B cell (primary cell): ENCODE data around the gene SH3D19. TPM values are rescaled to one million over a fixed set of nuclear protein-coding genes. Genes with fewer than 3 reads are reported as not detected.

ENCODE experiments used
- ATAC-seq: fragments of 200-7000 bp; cut with Tn5 transposase; one replicate; pipeline ENCODE4 v1.10.0; 2021; ENCODE audit warnings: low read depth, mild to moderate bottlenecking, moderate number of reproducible peaks, moderate library complexity
- CTCF ChIA-PET: fragments of 350-600 bp; sonication (Branson Sonifier 250); formaldehyde crosslinking; loops from one replicate; lab custom pipeline; 2021; ENCODE audit warnings: antibody characterized with exemption, inconsistent platforms; lab: Charles Lee
- POLR2A ChIA-PET: fragments of 350-600 bp; sonication (Branson Sonifier 250); formaldehyde crosslinking; loops from one replicate; lab custom pipeline; 2021; ENCODE audit warnings: antibody characterized with exemption; lab: Charles Lee
- DNase-seq: peaks from one replicate; pipeline ENCODE4 v3.0.0; 2013
- H2AFZ ChIP-seq: 2 replicates; pipeline ENCODE4 v1.6.1; 2012; ENCODE audit warnings: mild to moderate bottlenecking, low read depth, low read length; ENCODE audit not compliant: insufficient read depth, poor library complexity, severe bottlenecking
- H3K27ac ChIP-seq, 2 donors: 1 replicate in 1 of 2; 2 replicates in 1 of 2; pipeline ENCODE4 v1.5.1; 2012 to 2013; ENCODE audit warnings: low read length in 2 of 2, mild to moderate bottlenecking in 2 of 2, moderate library complexity in 1 of 2
- H3K27me3 ChIP-seq, 4 experiments: fragments of 200-600 bp in 1 of 4; sonication (generic) in 1 of 4; replicated peaks in 1 of 4; 1 replicate in 2 of 4; 2 replicates in 2 of 4; pipeline versions ENCODE4 v1.6.1 to v1.7.0; 2013 to 2016; ENCODE audit warnings: low read length in 3 of 4, mild to moderate bottlenecking in 2 of 4, mixed read lengths in 1 of 4, moderate library complexity in 1 of 4; ENCODE audit not compliant: insufficient read depth in 4 of 4, control insufficient read depth in 3 of 4; ENCODE audit errors: control extremely low read depth in 1 of 4
- H3K36me3 ChIP-seq, 2 experiments: replicated peaks in 1 of 2; 1 replicate in 1 of 2; 2 replicates in 1 of 2; pipeline versions ENCODE4 v1.6.1 to v1.7.1; 2013; ENCODE audit warnings: low read length in 1 of 2; ENCODE audit not compliant: insufficient read depth in 2 of 2, control insufficient read depth in 1 of 2; ENCODE audit errors: control extremely low read depth in 1 of 2, extremely low read depth in 1 of 2
- H3K4me1 ChIP-seq, 2 donors: fragments of 200-600 bp in 1 of 2; sonication (generic) in 1 of 2; 1 replicate in 1 of 2; 2 replicates in 1 of 2; pipeline versions ENCODE4 v1.5.1 to v1.6.1; 2013 to 2017; ENCODE audit warnings: low read length in 2 of 2; ENCODE audit not compliant: control insufficient read depth in 2 of 2, insufficient read depth in 2 of 2
- H3K4me2 ChIP-seq: replicated peaks from 2 replicates; pipeline ENCODE3; 2012; ENCODE audit warnings: mild to moderate bottlenecking, low read depth, low read length; ENCODE audit not compliant: poor library complexity, severe bottlenecking
- H3K4me3 ChIP-seq, 5 experiments: fragments of 200-600 bp in 1 of 5; sonication (generic) in 1 of 5; 1 replicate in 3 of 5; 2 replicates in 2 of 5; pipeline versions ENCODE4 v1.5.1 to v1.7.0; 2011 to 2016; ENCODE audit warnings: low read length in 4 of 5, mild to moderate bottlenecking in 4 of 5, low read depth in 2 of 5, control low read depth in 1 of 5, moderate library complexity in 1 of 5; ENCODE audit not compliant: insufficient read depth in 1 of 5; ENCODE audit errors: control extremely low read depth in 1 of 5, extremely low read depth in 1 of 5
- H3K79me2 ChIP-seq: fragments of 200-600 bp; sonication (generic); one replicate; pipeline ENCODE4 v1.6.0; 2016; ENCODE audit warnings: low read length; ENCODE audit not compliant: control insufficient read depth, insufficient read depth
- H3K9ac ChIP-seq: fragments of 200-600 bp; sonication (generic); 2 replicates; pipeline ENCODE4 v1.6.1; 2017; ENCODE audit warnings: mild to moderate bottlenecking, low read length, moderate library complexity
- H3K9me3 ChIP-seq, 3 donors: one replicate each; pipeline versions ENCODE4 v1.6.1 to v1.7.1; 2013; ENCODE audit warnings: low read length in 2 of 3; ENCODE audit not compliant: control insufficient read depth in 2 of 3, insufficient read depth in 1 of 3; ENCODE audit errors: control extremely low read depth in 1 of 3
- H4K20me1 ChIP-seq: 2 replicates; pipeline ENCODE4 v1.6.0; 2012; ENCODE audit warnings: mild to moderate bottlenecking, low read length; ENCODE audit not compliant: insufficient read depth, control insufficient read depth, poor library complexity, severe bottlenecking
- H3K27ac Mint-ChIP-seq: one replicate; pipeline ENCODE4 v1.8.0; 2021; ENCODE audit warnings: mixed read lengths
- H3K27me3 Mint-ChIP-seq: one replicate; pipeline ENCODE4 v1.8.0; 2021; ENCODE audit warnings: mixed read lengths
- H3K4me1 Mint-ChIP-seq: one replicate; pipeline ENCODE4 v1.8.0; 2021; ENCODE audit warnings: mixed read lengths
- H3K4me3 Mint-ChIP-seq: one replicate; pipeline ENCODE4 v1.8.0; 2021; ENCODE audit warnings: mixed read lengths
- H3K9me3 Mint-ChIP-seq: one replicate; pipeline ENCODE4 v1.8.0; 2022; ENCODE audit warnings: mixed read lengths; ENCODE audit not compliant: insufficient read depth
- CTCF ChIP-seq: fragments of 200-600 bp; IDR thresholded peaks from one replicate; pipeline ENCODE4 v1.8.0; 2022; ENCODE audit warnings: antibody characterized with exemption, mild to moderate bottlenecking
- EZH2 ChIP-seq: IDR thresholded peaks from 2 replicates; pipeline ENCODE4 v1.6.1; 2012; ENCODE audit warnings: borderline replicate concordance, low read depth, mild to moderate bottlenecking, moderate library complexity, low read length; ENCODE audit not compliant: insufficient read depth, poor library complexity, severe bottlenecking
- WGBS: methylation state at CpG from one replicate; pipeline ENCODE4 v1.1.5; 2013; ENCODE audit warnings: missing lambda C conversion rate; ENCODE audit not compliant: insufficient coverage; 5-methylcytosine and 5-hydroxymethylcytosine counted together
- intact Hi-C: fragments of 100-400 bp; cut with micrococcal nuclease; formaldehyde crosslinking; loops from one replicate; pipeline ENCODE4 v1.10.0; 2022
- polyA plus RNA-seq: library from polyadenylated mRNA; depleted of rRNA; stranded (reverse); fragments of >200 nt; gene quantifications from 2 replicates; pipeline ENCODE4 v1.2.3, GENCODE V29; 2012
- total RNA-seq, 2 donors: library from RNA; stranded (reverse); fragments of 120-200 nt in 1 of 2; gene quantifications; 1 replicate in 1 of 2; 2 replicates in 1 of 2; pipeline versions ENCODE4 v1.2.3 to v1.2.4, GENCODE V29; 2013 to 2022

SH3D19 gene
- total and polyA plus RNA-seq, 2 donors (not counting 1 experiment from before 2014, with no cell fraction given), result 0.01 TPM; not detected in 1

DNA sequence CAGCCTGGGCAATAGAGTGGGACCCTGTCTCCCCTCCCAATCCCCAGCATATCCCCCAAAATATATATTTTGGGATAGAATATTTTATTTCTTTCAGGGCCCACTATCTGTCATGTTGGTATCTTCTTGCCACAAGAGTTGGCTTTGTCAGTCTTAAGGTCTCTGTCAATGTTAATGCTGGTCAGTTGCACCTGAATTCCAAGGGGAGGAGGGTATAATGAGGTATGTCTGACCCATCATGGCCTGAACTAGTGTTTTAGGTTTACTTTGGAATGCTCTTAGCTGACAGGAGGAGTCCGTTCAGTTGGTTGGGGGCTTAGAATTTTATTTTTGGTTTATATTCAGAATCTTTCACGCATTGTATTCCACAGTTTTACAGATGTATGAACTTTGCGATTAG, 232.2 kb downstream of the SH3D19 start:
- no peak for TF ChIP-seq CTCF
- no peak for TF ChIP-seq EZH2
- Histone ChIP-seq H2AFZ (no peak overlapping the region), H3K9ac (no peak overlapping the region), H3K4me1 (peaks cover 4 to 7% of the 10 kb centered on the region in 2 donors), H4K20me1 (no peaks in the 10 kb centered on the region), H3K9me3 (no peaks in the 10 kb centered on the region), H3K4me2 (no peak overlapping the region), H3K27me3 (no peaks in the 10 kb centered on the region), H3K27ac (no peak overlapping the region), H3K4me3 (no peak overlapping the region), H3K36me3 (no peaks in the 10 kb centered on the region), H3K79me2 (no peaks in the 10 kb centered on the region)
- Mint-ChIP-seq H3K4me1 (peaks cover 5% of the 10 kb centered on the region), H3K9me3 (no peaks in the 10 kb centered on the region), H3K4me3 (no peak overlapping the region), H3K27me3 (peaks cover 9% of the 10 kb centered on the region), H3K27ac (no peak overlapping the region)
- DNase-seq (no peak), ATAC-seq (no peak)
- intact Hi-C loops, result loop anchor here (10.0 kb wide), 1 partner anchor 1058 kb away; no protein-coding TSS in a partner anchor
- WGBS, result 100% methylated on average over 1 of the region's 3 CpGs
- ChIA-PET CTCF (no interaction called here), POLR2A (no interaction called here)

DNA sequence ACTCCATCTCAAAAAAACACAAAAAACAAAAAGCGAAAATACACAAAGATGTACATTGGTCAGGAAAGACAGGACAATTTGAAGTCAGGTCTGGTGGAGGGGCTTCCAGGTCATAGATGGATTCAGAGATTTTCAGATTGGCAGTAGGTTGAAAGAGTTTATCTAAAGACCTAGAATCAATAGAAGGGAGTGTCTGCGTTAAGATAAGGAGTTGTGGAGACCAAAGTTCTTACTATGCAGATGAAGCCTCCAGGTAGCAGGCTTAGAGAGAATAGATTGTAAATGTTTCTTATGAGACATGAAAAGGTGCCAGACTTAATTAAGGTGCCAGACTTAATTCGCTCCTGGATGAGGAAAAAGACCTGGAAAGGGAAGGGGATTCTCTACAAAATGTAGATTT, 232.9 kb downstream of the SH3D19 start:
- Mint-ChIP-seq H3K4me1 (no peaks in the 10 kb centered on the region), H3K9me3 (no peaks in the 10 kb centered on the region), H3K4me3 (no peak overlapping the region), H3K27ac (no peak overlapping the region), H3K27me3 (peaks cover 15% of the 10 kb centered on the region)
- TF ChIP-seq EZH2 (no peak), CTCF (no peak)
- no peak for ATAC-seq
- Histone ChIP-seq H3K4me2 (no peak overlapping the region), H3K79me2 (no peaks in the 10 kb centered on the region), H4K20me1 (no peaks in the 10 kb centered on the region), H3K4me3 (no peak overlapping the region), H3K4me1 (no peaks in the 10 kb centered on the region), H3K36me3 (no peaks in the 10 kb centered on the region), H2AFZ (no peak overlapping the region), H3K27ac (no peak overlapping the region), H3K9ac (no peak overlapping the region), H3K9me3 (no peaks in the 10 kb centered on the region), H3K27me3 (no peaks in the 10 kb centered on the region)
- POLR2A ChIA-PET, result no interaction called here
- CTCF ChIA-PET, result no interaction called here
- intact Hi-C loops, result loop anchor here (10.0 kb wide), 1 partner anchor 1058 kb away; no protein-coding TSS in a partner anchor
- DNase-seq, result no peak
- WGBS, result 97% methylated on average over 3 of the region's 3 CpGs
